AG08395 (cell line): ENCODE results near the gene CTDP1.

Experiments used
- DNase-seq: peaks from one replicate; pipeline ENCODE4 v3.0.0; 2012; ENCODE audit warnings: mixed read lengths, low spot score

Gene CTDP1

DNA sequence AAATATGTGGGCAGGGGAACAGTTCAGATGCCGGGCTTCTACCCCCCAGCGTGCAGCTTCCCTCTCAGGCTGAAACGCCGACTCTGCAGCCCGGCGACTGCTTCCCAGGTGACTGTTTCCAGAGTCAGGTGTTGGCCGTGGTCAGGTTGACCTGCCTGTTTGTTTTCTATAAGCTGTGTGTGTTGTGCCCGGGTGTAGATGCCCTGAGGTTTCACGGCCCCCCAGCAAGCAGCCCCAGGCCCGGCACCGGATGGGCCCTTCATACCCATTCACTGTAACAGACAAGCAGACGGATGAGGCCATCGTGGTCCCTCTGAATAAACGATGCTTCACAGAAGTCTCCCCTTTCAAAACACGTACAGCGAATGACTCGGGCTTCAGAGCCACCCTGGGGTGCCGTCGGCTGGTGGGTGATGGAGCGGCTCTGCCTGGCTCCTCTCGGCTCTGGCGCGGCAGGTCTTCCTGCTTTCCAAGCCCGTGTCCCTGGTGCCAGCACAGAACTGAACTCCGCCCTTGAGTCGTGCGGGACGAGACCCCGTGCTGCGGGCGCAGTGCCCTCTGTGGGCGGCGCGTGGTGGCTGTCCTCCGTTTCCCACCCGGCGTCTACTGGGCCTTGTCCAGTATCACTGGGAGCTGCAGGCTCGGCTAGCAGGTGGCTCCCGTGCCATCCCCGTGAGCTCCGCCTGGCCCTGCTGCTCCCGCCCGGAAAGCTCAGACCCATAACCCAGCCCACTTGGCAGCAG, 103.1 kb downstream of the CTDP1 start:
- no peak for DNase-seq

DNA sequence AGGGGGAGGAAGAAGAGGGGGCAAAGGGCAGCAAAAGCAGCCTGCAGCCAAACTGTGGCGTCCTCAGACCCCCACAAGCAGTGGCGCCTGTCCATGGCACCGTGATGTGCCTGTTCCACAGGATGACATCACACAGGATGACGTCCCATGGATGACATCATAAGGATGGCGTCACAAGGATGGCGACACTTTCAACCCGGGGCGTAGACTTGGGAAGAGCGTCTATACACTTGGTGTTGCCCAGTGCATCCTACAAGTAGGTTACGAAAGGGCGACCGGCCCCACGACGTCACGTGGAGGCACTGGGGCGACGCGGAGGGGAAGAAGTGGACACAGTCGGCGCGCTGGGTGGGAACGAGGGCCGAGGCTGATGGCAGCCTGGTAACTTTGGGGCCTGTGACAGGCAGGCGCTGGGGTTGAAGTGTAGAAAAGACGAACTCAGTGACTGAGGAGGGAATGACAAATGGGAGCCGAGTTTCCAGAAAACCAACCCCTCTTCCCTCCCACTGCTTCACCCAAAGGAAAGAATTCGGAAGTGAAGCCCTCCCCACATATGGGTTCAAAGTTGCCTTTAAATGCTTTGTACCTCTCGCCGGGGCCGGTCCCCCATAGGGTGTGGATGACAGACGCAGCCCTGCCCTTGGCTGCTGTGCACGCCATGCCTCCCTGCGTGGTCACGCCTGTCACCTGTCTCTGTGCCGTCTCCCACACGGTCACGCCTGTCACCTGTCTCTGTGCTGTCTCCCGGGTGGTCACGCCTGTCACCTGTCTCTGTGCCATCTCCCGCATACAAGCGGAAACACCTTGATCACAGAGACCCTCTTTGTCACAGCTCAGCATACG, 104.7 kb downstream of the CTDP1 start:
- no peak for DNase-seq

DNA sequence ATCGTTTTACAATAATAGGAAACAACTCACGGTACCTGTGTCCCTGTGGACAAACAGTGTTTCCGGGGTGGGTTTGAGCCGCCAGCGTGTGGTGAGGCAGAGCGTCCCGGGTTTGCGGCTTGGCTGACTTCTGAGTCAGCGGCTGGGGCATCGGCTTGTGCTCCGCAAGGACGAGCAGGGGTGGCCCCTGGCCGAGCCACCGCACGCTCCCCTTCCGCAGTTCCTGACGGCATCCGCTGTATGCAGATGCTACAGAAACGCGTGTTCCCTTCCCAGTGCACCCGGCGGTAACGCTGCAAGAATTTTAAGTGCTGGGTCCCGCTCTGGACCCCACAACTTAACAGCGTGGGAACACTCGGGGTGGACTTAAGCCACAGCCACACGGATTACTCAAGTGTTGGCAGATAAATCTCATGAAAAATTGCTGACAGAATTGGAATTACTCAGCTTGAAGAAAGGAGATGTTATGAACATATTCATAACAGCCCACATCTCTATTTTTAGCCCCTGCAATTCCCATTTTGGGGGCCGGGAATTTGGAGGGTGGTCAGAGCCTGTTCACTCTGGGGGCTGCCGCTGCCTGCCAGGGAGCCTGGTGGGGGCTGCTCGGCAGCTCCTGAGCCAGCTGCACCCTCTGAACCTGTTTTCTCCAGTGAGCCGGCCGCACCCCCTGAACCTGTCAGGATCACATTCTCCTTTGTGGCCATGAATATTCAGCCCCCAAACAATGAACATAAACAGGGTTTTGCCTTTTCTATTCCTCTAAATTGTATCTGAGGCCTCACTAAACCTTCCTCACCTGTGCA, 105.6 kb downstream of the CTDP1 start:
- DNase-seq, result no peak

DNA sequence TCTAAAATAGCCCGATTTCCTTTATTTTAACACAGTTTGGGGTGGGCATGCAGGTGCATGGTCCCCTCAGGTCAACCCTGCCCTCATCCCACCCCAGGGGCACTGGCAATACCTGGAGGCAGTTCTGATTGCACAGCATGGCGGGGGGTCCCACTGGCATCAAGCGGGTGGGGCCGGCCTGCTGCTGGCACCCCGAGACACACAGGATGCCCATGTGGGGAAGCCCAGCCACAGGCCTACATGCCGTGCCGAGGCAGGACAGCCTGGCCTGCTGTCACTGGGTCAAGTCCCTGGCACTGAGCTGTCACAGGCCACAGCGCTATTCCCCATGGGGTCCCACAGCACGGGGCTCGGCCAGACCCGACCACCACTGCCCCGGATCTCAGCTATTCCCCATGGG, 106.2 kb downstream of the CTDP1 start:
- no peak for DNase-seq

DNA sequence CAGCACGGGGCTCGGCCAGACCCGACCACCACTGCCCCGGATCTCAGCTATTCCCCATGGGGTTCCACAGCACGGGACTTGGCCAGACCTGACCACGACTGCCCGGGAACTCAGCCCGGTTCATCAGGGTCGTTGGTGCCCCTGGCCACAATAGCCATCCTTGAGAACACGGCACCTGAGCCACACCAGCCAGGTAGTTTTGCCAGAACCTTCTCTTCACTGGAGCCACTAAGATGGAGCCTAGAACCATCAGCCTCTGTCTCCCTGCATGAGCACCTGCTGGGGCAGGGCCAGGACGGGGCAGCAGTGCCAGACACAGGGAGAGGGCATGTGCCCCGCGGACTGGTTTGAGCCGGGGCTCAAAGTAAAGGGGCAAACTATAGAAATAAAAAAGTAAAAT, 106.7 kb downstream of the CTDP1 start:
- DNase-seq, result no peak

DNA sequence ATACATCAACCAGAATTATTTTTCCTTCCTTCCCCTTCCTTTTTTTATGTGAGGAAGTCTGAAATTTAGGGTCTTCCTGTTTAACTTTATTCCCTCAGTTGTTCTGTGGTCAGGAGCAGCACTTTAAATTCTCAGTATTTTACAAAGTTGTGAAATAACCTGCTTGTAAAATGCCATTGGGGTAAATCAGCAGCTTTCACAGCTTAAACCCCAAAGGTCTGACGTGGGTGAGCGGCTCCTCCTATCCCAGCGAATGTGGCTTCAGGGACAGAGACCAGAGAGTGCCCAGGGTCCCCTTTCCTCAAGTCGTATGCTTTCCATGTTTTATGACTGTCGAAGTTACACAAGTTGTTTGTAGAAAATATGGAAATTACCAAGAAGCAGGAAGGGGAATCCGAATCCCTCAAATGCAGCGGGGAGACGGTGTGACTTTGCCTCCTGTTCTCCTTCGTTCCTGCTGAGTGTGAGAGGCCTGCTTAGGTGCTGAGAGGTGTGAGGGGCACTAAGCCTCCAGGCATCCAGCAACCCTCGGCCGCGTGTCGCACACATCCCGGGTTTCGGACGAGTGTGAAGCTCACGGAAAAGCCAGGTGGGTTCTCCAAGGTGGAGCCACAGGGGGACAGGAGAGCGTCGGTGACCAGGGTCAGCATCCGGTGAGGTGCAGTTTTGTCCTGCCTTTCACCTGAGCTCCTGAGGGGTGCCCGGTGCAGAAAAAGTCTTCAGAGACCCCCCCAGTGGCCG, 107.4 kb downstream of the CTDP1 start:
- peak; percentile 29 for DNase-seq

DNA sequence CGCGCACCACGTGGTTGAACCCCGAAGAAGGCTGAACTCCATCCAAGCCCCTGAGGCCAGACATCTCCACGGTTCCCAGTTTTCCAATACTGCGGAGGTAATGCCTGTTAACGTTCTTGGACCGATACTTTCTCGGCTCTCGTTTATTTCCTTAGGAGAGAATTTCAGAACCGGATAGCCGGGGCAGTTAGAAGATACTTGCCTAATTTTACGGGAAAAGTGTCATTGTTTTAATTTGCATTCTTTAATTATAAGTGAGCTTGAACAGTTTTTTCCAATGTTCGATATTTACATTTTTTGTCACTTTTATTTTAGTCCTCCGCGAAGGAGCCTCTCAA, 107.9 kb downstream of the CTDP1 start:
- DNase-seq, result no peak

DNA sequence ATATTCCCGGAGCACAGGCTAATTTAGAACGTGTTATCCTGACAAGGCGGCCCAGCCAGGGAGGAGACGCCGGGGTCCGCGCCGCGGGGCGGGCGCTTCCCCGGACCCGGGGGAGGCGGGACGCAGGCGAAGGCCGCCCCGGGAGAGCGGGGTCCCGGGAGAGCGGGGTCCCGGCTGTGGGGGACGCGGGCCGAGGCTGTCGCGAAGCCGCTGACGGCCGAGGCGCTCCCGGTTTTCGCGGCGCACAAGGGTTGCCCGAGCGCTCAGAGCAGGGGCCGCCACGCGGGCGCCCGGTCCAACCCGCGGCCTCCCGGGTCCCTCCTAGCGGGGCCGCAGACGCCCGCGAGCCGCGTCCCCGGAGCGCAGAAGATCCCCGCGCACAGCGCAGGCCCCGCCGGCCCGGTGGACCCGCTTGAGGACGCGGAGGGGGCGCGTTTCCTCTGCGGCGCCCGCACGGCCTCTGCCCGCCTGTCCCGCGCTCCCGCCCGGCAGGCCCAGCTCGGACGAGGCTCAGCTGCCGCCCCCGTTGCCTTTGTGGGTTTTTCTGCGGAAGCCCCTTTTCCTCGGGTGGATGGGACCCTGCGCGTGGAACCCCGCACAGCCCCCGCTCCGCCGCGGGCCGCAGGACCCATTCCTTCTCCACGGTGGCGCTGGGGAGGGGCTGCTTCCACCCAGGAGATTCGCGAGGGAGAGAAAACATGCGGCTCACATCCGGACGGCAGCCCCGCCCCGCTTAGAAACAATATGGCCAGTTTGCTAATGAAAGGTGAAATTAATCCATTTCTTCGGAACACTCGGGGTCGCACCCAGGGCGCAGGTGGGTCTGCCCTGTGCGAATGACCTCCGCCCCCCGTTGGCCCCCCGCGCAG, 108.5 kb downstream of the CTDP1 start:
- DNase-seq, result no peak

DNA sequence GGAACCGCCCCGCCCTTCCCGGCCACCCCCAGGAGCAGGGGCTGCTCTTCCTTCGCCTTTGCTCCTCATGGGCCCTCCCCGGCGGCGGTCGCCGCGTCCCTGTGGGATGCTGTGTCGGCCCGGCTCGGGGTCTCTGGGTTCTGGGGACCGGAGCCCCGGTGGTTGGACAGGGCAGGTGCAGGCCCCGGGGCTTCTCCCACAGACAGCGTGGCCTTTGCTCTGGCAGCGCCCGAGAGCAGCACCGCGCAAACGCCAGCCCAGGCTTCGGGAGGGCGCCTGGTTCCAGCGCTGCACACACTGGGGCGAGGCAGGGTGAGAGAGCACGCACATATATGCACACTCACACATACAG, 109.1 kb downstream of the CTDP1 start:
- DNase-seq, result no peak

DNA sequence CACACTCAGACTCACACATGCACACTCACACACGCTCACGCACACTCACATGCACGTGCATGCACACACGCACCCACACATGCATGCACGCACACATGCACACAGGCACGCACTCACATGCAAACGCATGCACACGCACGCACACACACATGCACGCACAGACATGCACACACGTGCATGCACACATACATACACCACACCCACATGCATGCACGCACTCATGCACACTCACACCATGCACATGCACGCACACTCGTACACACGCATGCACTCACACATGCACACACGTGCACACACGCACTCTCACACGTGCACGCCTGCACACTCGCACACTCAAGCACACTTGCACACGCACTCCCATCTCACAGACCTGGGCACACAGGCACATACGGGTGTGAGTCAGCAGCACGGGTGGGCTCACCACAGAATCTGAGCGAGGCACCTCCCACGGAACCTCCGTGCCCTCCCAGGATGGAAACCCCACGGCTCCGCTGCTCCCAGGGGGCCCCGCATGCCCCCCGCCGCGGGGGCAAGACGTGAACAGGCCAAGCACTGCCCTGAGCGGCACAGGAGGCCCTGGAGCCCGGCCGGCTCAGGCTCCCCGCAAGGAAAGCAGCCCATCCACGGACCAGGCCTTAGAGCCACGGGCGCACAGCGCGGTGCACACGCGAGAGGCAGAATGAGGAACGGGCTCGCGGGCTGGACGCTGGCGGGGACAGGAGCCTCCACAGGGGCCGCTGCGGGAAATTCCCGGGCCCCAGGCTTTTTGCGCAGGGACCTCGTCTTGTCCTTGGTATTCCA, 109.7 kb downstream of the CTDP1 start:
- no peak for DNase-seq

DNA sequence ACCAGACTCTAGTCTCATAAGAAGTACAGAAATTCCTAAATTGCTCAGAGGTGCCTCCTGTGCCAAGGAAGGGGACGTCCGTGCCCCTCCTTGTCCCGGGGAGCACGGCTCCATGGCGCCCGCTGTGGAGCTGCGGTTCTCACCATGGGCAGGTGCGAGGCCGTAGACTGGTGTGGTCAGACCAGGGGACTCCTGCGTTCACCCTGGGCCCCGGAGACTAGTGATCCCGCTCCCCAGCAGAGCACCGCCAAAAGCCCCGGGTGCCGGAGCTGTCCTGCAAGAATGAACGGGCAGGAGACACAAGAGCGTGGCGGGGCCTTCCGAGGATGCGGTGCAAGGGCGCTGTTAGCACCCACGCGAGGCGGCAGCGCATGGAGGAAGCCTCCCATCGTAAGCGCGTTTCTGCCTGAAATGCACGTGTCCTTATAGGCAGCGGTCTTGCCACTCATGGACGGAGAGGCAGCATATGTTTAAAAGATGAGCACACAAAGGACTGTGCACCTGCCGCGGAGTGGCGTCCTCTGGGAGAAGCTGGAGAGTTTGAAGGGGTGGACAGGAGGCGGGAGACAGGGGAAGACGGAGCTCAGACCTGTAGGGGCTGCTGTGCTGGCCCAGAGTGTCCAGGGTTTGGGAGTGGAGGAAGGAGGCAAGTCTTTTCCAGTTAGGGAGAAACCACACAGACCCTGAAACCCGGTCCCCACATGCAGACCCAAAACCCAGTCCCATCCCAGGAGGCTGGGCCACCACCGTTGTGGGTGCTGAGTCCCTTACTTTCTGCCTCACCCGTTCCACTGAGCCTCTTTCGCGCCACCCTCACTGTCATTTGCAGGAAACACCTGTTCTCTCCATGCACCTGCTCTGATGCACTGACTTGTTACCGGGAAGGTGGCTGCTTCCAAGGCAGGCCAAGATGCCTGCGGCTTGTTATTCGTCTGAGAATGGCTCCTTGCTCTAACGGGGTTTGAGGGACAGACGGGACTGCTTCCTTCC, 110.6 kb downstream of the CTDP1 start:
- no peak for DNase-seq

DNA sequence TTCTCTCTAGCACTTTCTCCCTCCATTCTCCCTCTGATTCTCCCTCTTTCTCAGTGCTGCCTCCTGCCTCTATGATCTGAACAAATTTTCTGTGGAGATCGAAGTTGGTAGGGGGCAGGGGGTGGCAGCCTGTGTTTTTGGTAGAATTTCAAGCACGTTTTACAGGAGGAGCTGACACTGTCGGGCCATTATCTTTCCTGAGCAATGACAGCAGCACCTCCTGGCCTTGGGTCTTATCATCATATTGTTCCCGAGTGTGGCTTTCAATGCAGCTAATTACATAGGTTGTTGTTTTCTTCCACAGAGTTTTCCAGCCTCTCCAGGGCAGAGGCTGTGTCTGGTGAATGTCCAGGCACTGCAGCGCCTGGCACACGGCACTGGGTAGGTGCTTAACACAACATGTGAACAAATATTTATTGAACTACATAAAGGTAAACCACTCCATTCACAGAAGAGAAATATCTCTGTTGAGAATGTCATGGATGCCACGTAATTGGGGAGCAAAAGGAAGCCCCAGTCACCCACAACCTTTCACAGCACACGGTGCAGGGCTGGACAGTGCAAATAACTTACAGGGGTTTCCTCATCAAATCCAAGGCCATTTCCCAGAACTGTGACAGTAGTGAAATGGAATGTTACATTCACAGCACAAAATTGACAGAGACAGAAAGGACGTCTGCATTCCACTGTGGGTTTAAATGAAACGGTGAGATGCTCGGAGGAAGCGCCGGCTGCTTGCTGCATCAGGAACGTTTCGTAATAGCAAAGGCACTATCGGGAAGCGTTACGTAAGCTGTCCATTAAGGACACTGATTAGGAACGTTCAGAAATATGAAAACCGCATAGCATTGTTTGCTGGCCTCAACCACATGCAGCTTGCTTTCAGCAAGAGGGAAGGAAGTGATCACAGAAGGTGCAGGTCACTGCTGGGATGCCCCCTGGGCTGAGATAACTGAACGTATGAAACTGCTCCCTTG, 111.7 kb downstream of the CTDP1 start:
- peak; percentile 83 for DNase-seq

DNA sequence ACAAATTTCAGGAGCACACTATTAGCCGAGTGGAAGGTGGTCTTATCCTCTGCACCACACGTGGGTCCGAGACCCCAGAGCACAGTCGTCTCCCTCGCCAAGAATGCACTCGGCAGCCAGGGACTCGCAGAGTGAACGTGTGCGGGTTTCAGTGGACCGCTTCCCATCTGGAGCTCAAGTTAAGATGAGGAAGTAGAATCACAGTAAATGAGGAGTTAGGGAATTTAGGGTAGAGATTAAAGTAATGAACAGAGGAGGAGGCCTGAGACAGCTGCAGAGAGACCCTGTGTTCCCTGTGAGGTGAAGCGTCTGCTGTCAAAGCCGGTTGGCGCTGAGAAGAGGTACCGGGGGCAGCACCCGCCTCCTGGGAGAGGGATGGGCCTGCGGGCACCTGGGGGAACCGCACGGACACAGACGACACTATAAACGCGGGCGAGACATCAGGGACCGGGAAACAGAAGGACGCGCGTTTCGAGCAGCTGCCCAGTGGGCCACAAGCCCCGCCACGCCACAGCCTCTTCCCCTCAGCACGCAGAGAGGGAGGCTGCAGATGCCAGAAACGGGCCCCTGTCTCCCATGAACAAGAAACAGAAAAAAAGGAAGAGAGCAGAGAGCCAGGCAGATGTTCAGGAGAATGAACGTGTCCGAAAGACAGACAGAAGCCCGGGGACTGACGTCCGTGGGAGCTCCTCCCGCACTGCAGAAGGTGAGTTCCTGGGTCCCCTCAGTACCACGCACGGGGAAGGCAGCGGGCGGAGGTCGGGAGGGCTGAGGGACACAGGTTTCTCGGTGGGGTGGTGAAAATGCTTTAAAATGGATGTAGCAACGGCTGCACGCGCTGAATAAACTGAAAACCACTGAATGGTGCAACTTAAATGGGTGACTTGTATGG, 112.7 kb downstream of the CTDP1 start:
- no peak for DNase-seq

DNA sequence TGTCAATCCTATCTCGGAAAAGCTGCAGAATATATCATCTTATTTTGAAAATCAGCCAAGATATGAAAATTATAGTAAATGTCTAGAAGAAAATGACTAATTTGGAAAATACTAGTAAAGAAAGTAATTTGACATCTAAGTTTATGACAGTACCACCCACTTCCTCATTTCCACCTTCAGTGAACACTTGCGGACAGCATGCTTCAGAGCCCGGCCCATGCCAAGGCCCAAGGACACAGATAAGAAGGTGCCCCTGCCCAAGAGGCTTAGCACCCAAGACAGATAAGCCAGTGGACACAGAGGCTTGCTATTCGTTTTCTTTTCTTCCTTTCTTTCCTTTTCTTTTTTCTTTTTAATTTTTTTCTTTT, 113.4 kb downstream of the CTDP1 start:
- no peak for DNase-seq

DNA sequence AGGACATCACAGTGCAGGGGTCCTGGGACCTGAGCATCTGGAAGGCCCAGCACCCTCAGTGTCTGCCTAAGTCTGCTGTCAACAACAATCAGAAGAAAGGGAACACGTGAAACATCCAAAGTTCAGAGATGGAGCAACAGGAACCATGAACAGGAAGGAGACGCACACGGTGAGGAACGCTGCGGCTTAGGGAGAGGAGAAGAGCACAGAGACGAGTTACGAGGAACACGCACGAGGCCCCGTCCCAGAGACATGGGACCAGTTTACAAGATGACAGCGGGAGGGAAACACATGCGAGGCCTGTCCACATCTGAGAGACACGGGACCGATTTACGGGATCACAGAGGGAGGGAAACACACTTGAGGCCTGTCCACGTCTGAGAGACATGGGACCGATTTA, 115.2 kb downstream of the CTDP1 start:
- no peak for DNase-seq

DNA sequence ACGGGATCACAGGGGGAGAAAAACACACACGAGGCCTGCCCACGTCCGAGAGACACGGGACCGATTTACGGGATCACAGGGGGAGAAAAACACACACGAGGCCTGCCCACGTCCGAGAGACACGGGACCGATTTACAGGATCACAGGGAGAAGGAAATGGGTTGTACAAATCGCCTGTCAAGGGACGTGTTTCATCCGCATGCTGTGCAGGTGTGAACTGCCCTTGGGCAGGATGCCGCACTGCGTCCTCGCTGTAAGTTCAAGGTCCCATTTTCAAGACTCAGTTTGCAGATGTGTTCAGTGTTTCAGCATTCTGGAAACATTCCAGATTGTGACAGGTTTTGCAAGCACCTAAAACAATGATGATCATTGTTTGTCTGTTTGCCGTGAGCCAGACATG, 115.8 kb downstream of the CTDP1 start:
- no peak for DNase-seq

DNA sequence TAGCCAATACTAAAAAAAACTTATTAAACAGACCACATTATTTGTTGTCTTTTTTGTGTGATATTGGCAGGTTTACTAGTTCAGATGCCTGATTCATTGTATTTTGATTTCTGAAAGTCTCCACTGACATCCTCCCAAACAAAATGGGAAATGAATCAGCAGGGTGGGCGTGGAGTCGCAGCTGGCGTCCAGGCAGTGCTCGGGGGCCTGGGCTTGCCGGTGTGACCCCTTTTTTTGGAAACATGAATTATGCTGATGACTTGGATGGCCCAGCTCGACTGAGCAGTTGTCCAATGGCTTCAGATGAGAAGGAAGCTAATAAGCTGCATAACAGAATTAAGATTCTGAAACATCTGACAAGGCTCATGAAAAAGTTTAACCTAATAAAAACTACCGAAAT, 116.4 kb downstream of the CTDP1 start:
- no peak for DNase-seq
